ENCODE measurements around the gene OGFOD3.
"Not testable (repeated sequence)": the region's sequence is repeated elsewhere in the genome, so short reads cannot be mapped to it uniquely, and the experiment has no call there.

The OGFOD3 gene

DNA sequence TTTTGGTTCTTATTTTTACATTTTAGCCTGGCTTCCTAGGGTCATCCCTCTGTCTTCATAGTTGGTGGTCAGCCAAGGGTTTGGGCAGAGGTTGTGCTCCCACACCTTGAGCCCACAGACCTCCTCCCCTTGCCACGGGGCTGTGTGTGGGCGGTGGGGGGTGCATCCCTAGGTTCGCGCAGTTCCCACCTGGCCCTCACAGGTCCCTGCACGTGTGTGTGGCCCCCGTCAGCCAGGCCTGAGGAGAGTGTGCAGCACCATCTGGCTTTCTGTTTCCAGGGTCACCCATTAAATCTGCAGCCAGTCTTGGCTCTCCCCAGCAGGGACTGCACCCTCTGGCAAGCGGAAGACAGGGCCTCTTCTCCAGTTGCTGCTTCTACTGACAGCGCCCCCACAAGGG is 13.6 kb upstream of the OGFOD3 start:
- no peak for DNase-seq

- no peak for DNase-seq
These were observed 11.4 kb upstream of the OGFOD3 start for GRCh38 chr17:82429824-82430223.

DNA sequence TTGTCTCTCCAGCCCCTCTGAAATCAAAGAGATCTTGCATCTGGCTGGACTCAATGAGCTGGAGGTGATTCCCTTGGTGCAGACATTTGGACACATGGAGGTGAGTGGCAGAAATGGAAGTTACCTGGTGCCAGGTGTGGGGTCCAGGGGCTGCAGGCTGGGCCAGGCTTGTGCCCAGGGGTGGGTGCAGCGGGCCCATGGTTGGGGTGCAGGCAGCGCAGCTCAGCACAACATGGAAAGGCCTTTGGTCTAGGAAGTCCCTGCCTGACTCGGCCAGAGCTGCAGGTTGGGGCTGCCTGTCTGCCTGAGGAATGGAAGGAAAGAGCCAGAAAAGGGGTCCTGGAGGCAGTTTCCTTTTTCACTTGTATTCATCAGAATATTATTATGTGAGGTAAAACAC is 10.2 kb upstream of the OGFOD3 start:
- DNase-seq, result no peak

DNA sequence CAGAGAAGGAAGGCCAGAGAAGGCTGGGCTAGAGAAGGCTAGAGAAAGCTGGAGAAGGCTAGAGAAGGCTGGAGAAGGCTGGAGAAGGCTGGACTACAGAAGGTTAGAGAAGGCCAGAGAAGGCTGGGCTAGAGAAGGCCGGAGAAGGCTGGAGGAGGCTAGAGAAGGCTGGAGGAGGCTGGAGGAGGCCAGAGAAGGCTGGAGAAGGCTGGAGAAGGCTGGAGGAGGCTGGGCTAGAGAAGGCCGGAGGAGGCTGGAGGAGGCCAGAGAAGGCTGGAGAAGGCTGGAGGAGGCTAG is 6.4 kb upstream of the OGFOD3 start:
- no peak for DNase-seq

DNA sequence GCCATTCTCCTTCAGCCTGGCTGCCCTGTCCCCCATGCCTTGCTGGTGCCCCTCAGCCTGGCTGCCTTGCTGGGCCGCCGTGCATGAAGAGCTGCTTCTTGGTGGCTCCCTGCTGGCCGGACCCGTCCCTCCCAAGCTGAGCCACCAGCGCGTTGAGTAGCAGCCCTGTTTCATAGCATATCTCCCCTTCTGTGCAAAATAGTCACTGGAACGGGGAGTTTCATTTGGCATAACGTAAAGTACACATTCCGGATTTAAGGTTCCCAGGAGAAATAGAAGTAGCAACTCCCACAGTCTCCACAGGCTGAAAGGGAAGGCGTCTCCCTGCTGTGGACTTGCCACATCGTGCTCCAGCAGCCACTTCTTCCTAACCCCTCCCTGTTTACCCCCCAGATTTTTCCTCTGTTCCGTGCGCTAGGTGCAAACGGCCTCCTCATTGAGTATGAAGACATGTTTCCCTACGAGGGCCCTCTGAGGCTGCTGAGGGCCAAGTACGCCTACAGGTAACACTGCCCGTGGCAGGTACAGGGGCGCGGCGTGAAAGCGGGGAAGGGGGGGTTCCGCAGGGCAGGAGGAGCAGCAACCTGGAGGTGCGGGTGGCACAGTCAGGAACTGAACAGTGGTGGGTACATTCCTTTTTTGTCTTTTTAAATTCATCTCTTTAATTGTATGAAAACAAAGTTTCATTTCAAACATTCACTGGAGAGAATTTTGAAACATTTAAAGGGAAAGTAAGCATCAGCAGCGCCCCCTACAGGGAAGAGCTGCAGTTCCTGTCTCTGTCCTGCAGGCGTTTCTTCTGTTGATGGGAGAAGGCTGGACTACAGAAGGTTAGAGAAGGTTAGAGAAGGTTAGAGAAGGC is 5.8 kb upstream of the OGFOD3 start:
- peak in 1 of 2 experiments; percentile 12 for DNase-seq

GRCh38 chr17:82419540-82419939 is 1.2 kb upstream of the OGFOD3 start:
- DNase-seq, result no peak

- no peak for DNase-seq
These were observed 1.6 kb downstream of the OGFOD3 start for GRCh38 chr17:82416771-82417170.

- no peak for DNase-seq
These were observed 2.1 kb downstream of the OGFOD3 start for GRCh38 chr17:82416264-82416663.

DNA sequence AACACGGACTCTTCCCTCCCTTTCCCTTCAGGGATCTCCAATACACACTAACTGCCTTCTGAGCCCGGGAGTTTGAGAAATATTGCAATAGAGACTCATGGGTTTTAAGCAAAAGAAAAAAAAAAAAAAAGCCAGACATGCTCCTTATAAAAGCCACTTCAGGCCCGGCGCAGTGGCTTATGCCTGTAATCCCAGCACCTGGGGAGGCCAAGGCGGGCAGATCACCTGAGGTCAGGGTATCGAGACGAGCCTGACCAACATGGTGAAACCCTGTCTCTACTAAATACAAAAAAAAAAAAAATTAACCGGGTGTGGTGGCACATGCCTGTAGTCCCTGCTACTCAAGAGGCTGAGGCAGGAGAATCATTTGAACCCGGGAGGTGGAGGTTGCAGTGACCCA is 2.6 kb downstream of the OGFOD3 start:
- no peak for DNase-seq

DNA sequence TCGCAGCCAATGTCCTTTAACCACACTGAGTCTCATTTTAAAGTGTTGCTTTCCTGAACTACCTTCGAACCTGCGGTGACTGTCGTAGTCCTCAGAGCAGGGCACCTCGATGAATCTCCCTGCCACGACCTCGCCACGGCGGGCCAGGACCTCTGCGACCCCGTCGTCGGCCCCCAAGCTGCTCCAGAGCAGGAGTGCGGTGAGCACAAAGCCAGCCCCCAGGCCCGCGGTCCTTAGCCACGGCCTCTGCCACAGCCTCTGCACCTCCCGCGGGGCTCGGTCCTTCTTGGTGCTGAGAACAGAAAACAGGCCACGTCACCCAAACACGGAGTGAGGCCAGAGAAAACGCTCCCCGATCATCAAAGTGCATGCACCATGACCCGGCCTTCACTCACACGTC is 3.0 kb downstream of the OGFOD3 start:
- DNase-seq, result no peak

DNA sequence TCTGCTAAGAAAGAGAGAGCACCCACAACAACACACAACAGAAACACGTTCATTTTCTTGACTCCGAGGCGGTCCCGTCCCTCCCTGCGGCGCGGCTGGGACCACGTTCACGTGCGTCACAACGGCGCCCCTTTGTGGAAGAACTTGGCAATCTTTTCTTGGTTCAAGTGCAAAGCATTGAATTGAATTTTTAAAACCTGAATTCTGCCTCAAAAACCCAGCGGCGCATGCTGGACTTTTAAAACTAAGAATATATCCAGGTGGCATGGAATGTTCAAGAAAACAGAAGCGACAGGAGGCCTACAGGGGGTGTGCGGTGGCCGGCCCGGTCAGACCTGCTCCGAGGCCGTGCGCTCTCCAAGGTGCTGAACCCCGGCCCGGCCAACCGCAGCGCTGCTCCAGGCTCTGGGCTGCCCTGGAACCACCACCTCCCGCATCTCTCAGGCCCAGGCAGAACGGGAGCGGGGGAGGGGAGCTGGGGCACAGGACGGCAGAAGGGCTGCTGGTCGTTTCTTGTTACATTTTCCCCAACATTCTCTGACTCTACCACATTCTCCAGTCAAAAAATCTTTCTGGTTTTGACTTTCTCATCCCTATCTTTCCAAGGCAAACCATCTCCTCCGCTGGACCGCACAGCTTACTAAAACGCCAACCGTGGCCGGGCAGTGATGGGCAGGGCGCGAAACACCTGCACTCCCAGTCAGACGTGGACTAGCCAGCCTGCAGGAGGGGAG is 3.7 kb downstream of the OGFOD3 start:
- DNase-seq, result peak in 1 of 2 experiments; percentile 4

DNA sequence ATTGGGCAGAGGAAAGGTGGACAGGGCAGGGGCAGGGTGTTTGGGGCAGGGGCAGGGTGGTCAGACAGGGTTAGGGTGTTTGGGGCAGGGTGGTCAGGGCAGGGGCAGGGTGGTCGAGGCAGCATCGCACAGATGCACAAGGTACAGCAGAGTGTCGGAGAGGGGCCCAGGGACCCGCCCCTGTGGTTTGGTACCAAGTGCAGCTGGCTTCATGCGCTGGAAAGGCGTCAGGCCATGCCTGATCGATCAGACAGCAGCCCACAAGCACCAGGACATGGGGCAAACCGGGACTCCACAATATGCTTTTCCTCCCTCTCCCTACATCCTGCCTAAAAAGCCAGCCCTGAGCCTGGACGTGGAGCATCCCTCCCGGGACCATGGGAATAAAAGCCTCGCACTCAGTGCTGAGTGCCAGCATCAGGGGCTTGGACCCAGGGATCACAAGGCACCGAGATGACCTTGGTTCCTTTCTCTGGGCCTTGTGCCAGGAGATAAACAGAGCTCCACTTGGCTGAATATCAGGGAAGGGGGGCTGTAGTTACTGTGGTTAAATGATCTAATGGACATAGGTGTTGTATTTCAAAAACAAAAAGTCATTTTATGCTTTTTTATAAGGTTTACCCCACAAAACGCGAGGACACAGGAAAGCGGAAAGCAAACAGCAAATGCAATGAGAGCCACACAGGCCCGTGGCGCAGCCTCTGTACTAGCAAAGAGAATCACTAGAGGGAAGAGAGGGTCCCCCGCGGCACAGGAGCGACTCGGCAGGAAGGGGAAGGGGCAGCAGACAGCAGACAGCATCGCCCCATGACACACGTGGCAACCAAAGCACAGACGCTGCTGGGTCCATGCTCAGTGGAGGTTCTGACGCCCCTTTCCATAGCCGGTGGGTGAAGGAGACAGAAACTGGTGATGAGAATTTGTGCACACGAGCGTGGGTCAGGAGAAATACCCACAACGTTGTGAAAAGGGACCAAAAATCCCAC is 5.6 kb downstream of the OGFOD3 start:
- no peak for DNase-seq

- DNase-seq, result not testable (repeated sequence)
These were observed 6.3 kb downstream of the OGFOD3 start for GRCh38 chr17:82412081-82412480.

DNA sequence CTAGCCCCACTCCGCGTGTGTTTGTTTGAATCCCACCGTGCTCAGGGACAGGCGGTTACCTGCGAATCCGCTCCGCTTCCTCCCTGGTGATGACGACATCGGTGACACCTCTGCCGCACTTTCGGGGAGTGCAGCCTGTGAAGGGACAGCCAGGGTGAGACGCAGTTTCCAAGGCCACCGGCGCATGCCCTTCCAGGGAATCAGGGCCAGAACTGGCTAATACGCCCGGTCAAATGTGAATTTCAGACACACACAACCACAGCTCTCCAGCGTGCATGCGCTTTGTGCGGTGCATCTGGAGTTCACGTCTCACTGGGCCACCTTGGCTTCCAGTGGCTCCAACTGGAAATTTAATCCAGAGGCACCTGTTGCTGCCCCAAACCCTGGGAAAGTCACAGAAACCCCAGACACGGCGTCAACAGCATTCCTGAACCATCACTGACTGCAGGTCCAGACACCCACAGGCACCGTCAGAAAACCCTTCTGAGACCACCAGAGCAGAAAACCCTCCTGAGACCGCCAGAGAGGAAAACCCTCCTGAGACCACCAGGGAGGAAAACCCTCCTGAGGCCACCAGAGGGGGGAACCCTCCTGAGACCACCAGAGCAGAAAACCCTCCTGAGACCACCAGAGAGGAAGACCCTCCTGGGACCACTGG is 6.9 kb downstream of the OGFOD3 start:
- DNase-seq, result no peak

DNA sequence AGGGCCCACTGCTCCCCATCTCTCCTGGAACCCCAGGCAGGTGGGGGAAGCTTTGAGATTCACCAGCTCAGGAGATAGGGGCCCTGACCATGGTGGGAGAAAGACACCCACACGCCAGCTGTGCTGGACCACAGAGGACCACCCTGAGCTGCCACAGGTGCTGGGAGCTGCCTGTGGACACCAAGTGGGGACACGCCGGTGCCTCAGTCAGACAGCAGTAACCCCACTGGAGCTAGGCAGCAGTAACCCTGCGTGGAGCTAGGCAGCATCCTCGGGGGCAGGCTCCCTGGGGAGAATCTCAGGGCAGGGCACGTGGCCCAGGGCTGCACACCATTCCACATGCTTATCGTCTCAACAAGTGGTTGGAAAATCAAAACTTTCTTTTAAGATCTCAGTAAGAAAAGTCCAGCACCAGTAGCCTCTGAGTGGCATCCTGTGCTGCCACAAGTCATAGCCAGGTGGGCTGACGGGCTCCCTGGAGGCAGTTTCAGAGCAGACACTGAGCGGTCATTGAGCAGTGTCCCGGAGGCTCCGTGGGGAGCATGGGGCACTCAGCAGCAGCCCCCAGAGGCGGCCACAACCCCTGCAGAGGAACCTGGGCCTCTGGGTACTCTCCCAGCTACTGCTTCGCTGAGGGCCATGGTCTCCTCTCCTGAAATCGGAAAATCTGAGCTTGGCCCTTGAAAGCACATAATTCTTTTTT is 8.2 kb downstream of the OGFOD3 start:
- no peak for DNase-seq

DNA sequence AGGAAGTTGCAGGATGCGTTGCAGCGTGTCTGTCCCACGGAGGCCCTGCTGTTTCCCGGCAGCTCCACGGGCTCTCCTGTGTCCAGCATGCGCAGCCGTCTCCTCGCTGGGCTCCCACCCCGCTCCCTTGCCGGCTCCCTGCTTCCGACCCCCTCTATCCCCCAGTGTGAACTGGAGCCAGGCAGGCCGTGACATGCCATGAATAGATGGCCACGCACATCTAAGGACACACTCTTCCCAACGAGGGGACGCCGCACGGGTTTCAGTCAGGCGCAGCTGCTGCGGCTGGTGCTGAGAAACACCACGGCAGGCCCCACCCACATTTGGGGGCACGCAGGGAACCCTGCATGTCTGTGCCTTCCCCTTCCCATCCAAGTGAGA is 9.5 kb downstream of the OGFOD3 start:
- no peak for DNase-seq

DNA sequence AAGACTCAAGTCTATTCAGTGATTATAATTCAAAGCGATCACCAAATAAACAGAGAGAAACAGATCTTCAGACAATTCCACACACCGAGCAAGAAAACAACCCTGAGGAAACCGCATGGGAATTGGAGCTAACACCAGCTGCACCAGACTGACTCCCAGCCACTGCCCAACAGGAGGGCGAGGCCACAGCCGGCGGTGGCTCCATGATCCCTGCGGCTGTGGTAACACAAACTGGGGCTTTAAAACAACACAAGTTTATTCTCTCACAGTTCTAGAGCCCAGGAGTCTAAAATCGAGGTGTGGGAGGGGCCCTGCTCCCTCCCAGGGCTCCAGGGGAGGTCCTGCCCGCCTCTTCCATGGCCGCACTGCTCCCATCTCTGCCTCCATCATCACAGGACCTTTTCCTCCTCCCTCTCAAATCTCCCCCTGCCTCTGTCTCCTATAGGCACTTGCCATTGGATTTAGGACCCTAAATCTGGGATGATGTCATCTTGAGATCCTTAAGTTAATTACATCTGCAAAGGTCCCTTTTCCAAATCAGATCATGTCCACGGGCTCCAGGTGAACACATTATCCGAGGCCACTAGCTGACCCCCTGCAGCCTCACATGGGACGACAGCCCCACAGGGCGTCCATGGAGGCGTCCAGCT is 10.0 kb downstream of the OGFOD3 start:
- DNase-seq, result no peak

DNA sequence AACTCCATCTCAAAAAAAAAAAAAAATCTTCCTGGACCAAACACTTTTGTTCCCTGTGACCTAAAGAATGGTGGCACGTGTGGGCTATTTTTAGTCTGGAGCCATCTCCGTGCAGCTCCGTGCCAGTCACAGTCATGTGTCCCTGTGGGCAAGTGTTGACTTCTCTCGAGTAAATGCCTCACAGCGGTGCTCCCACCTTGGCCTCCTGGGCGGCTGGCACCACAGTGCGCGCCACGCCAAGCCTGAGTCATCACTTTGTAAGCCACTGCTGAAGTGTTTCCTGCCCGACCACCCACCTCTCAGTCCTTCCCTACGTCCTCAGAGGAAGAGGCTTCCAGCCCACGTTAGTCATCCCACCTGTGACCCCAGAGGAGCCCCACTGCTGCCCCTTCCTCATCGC is 11.1 kb downstream of the OGFOD3 start:
- no peak for DNase-seq

DNA sequence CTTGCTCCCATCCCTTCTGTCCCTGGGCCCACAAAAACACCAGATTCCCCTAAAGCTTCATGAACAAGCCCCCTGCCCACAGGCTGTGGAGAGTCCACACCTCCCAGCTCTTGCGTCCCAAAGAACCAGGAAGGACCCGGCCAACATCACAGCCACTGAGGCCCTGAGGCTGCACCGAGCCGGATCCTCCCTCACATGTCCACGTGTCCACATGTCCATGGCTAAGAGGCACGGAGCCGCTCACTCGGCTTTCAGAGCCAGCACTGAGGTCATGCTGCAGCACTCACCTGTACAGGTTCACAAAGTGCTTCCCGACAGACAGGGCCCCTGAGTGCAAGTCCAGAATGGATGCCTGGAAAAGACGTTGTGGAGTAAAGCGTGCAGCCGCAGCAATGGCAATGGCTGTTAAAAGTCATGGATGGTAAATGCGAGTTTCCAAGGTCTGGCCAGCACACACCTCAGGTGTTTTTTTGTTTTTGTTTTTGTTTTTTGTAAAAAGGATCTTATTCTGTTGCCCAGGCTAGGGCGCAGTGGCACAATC is 12.2 kb downstream of the OGFOD3 start:
- DNase-seq, result no peak

DNA sequence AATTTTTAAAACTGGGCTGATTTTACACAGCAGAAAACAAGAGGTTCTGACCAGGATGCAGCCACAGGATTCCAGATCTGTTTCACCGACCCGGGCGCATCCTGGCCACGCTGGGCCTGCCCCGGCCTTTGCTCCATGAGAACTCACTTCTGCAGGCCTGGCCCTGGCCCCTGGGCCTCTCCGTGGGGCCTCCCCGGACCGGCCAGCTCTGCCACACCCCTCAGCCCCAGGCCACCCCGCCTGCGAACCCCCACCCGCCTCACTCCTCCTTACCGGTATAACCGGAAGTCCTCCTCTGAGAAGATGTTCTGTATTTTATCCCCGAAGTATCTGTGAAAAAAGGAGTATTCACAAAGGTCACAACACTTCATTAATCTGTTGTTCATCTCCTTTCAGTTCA is 13.3 kb downstream of the OGFOD3 start:
- DNase-seq, result no peak

All from SW 1271 (cell line).